B cell (primary cell): ENCODE data around the gene KRT20.
"Not testable (repeated sequence)": the region's sequence is repeated elsewhere in the genome, so short reads cannot be mapped to it uniquely, and the experiment has no call there.

Source experiments
- CTCF ChIP-seq: fragments of 200-600 bp; IDR thresholded peaks from one replicate; pipeline ENCODE4 v1.8.0; 2022; ENCODE audit warnings: antibody characterized with exemption, mild to moderate bottlenecking
- EZH2 ChIP-seq: IDR thresholded peaks from 2 replicates; pipeline ENCODE4 v1.6.1; 2012; ENCODE audit warnings: borderline replicate concordance, low read depth, mild to moderate bottlenecking, moderate library complexity, low read length; ENCODE audit not compliant: insufficient read depth, poor library complexity, severe bottlenecking

- TF ChIP-seq EZH2, CTCF: not testable (repeated sequence)
These were observed 32.1 kb upstream of the KRT20 start for GRCh38 chr17:40917116-40917515.
